Erythroblast (primary cell): ENCODE measurements around the gene VIPR1.

ENCODE experiments used
- DNase-seq, 2 experiments: peaks; one replicate each; lab custom pipeline; 2025; lab: John Stamatoyannopoulos, UW
- GATA1 ChIP-seq: IDR thresholded peaks from 2 replicates; pipeline ENCODE4 v1.6.1; 2011; ENCODE audit warnings: low read depth, mild to moderate bottlenecking, control low read depth, low read length, moderate library complexity
- POLR2A ChIP-seq: IDR thresholded peaks from 2 replicates; pipeline ENCODE4 v1.6.1; 2011; ENCODE audit warnings: mild to moderate bottlenecking, low read length

The VIPR1 gene

DNA sequence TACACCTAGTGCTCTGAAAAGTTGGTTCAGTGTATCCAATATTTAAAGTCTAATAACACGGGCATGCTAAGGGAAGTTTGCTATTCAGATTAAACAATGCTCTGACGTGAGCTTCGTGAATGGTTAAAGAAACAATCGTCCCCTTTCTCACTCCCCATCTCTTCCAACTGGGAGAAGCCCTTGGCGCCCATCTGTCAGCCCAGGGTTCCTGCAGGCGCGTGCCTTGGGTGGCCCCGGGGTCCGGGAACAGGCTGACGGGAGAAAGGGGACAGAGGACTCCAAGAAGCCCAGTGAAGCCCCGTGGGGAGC is 78.9 kb downstream of the VIPR1 start:
- DNase-seq = no peak
- TF ChIP-seq GATA1 (no peak), POLR2A (no peak)

DNA sequence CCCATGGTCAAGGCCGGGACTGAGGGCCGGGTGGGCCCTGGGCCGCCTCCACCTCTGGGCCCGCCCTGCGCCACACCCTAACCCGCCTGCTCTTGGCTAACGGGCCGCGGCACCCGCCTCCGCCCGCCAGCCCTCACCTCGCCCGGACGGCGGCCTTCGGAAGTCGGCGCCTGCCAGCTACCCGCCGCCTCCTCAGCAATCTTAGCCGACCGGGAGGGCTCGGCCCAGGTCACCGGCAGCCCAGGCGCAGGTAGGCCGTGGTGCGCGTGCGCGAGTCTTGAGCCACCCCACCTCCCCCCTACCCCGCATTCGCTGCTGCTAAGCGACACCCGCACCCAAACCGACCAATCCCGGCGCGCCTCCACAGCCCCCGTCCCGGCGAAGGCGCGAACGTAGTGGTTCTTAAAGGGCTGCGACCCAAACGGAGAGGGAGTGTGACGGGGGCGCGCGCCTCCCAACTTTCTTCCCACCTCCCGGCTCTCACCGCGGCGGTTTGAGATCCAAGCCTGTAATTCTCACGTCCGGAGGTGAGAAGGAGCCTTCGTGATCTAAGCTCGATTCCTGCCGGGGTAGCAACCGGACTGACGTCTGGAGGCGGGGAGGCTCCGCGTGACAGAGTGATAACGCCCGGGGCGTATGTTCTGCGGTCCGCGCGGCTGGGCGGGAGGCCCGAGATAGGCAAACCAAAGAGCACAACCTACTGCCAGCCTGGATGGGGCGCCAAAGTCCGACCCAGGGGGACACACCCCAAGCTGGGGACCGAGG is 79.4 kb downstream of the VIPR1 start, which contains the start of gene SEC22C:
TSS of gene SEC22C (minus strand) at position 259 of the 765 bp plus-strand sequence. CDS start 12,921 bp downstream, outside the sequence.
- peak; percentile 94 for TF ChIP-seq POLR2A
- TF ChIP-seq GATA1 = no peak

DNA sequence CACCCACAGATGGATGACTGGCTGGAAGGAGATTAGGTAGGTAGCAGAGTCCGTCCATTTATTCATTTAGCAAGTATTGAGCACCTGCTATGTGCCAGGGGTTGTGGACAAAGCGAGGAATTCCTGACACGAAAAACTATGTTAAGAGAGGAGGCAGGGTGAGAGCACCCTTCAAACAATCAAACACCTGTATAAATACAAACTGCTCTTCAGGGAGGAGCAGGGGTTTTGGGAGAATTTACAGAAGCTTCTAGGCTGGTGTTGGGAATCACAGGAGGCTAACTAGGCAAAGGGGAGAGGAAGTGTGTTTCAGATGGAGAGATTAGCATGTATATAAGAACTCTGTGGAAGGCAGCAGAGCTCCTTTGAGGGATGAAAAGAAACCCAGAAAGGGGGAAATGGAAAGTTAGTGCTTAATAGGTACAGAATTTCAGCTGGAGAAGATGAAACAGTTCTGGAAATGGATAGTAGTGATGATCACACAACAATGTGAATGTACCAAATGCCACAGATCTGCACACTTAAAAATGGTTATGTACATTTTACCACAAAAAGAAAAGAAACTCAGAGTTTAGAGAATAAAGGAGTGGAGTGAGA is 80.1 kb downstream of the VIPR1 start:
- no peak for DNase-seq
- no peak for TF ChIP-seq GATA1
- no peak for TF ChIP-seq POLR2A

More for the DNA sequence above, 79.4 kb downstream of the VIPR1 start, which contains the start of gene SEC22C:
- peak; percentile 98 to 99 for DNase-seq
